HG03565 (cell line): Measurements from ENCODE around the gene CASKIN2.

ENCODE experiments used
- ATAC-seq: cut with Tn5 transposase; IDR thresholded peaks from one replicate; pipeline ENCODE4 v1.9.1; 2021; ENCODE audit warnings: mild to moderate bottlenecking, moderate library complexity; ENCODE audit not compliant: unreplicated experiment

Gene CASKIN2

DNA sequence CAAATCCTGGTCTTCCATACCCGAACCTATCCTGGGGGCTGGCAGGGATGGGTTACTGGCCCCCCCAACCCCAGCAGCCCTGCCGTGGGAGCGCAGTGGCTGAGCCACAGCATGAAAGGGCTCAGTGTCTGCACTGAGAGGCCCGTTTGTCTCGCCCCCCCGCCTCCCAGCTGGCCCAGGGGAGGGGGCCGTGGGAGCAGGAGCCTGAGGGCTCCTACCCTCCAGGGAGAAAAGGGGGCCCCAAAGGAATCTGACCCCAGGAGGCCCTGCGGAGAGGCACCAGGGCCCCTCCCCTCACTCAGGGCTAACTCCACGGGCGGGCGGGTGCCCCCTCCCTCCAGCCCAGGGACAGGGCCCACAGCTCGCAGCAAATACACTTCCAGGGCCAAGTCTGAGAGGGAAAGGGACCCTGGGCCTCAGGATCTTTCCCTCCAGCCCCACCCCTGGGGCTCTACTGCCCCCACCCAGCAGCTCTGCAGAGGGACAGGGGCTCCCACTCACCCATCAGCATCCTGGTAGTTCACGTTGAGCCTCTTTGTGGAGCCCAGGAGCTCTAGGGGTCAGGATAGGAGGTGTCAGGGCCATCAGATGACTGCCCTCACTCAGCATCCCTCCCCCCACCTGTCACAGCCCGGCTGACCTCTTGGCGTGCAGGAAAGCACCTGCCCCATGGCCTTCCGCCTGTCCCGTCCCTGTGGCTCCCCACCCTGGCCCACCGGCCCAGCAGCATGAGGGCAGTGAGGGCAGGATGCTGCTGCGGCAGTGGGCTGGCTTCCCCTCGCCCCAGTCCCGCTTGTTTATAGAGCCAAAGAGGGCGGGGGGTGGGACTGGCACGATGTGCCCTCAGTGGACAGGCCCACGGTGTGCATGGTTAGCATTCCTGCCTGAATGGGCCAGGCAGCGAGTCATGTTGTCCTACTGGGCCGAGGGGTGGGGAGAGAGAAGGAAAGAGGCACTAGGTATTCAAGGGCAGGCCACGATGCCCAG is 7.3 kb downstream of the CASKIN2 start:
- ATAC-seq: no peak

DNA sequence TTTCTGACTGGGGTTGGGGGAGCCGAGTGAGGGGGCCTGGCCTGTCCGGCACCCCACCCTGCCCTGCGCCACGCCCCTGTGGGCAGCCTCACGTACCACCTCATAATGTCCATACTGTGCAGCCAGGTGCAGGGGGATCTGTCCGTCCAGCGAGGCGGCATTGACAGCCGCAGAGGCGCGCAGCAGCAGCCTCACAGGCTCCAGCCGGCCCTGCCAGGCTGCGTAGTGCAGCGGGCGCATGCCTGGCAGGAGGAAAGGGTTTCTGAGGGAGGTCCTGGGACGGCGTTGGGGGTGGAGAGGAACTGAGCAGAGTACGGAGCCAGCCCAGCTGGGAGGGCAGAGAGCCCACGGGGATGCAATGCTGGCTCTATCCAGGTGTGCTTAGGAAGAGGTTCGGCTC is 8.4 kb downstream of the CASKIN2 start:
- ATAC-seq: no peak

DNA sequence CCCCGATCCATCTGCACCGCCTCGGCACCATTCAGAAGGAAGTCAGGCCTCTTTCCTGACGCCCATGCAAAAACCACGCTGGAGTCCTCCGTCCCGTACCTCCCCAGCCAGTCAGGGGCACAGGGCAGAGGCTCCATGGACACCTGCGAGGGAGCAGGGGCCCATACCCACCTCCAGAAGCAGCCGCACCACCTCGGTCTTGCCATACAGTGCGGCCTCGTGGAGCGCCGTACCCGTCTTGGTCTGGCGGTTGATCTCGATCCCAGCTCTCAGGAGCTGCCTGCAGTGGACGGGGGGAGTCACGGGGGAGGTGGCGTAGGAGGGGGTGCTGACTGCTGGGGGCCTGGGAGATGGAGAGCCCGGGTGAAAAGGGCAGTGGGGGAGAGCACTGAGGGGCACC is 9.2 kb downstream of the CASKIN2 start:
- ATAC-seq: no peak

DNA sequence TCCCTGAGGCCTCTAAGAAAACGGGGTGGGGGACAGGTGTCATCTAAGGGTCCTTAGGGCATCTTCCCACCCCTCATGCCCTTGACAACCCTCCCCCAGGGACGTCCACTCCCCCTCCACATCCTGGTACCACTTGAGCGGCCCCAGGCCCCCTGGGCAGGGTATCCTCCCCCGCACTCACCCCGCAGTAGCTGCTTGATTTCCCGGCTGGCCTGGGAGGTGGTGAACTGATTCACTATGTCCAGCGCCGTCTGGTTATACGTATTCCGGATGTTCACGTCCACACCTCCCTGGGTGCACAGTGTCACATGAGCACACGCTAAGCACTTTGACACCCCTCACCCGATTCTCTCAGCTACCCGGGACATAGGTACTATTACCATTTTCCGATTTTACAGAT is 9.7 kb downstream of the CASKIN2 start:
- no peak for ATAC-seq

DNA sequence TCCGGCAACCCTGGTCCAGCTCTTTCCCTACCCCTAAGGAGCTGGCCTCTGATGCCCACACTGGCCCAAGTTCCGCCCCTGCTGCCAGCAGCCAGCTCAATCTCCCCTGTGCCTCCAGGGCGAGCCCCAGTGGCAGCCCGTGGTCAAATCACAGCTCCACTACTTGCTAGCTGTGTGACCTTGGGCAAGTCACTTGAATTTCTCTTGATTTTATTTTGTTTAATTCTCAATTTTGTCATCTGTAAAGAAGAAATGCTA is 10.3 kb downstream of the CASKIN2 start:
- no peak for ATAC-seq

DNA sequence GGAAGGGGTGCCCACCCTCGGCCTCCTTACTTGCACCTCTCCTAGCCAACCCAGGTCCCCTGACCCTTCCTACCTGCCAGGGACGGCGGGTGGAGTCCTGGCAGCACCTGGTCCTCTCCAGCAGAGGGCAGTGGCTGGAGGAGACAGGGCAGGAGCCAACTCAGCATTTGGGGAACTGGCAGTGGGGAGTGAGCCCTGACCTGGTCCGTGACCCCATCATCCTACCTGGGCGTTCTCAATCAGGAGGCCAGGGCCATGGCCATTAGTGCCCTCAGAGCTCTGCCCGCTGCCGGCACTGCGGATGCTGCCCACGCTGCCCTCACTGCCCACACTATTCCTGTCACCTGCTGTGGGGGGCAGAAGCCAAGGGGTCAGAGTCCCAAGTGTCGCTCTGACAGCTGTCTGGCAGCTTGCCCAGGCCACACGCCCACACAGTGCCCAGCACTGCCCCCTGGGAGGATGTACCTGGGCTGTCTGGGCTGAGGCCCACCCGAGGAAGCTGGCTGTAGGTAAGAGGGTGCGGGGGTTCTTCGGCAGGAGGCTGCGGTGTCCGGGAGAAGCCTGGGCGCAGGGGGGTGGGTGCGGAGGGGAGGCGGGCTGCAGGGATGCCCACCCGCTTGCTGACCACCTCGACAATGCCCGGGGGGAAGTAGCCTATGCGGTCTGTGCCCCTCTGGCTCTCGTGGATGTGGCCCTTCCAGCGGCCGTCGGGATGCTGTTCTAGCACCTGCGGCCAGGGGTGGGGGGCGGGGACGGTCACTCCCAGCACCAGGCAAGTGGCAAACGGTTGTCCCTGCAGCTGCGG is 10.8 kb downstream of the CASKIN2 start:
- ATAC-seq: no peak

DNA sequence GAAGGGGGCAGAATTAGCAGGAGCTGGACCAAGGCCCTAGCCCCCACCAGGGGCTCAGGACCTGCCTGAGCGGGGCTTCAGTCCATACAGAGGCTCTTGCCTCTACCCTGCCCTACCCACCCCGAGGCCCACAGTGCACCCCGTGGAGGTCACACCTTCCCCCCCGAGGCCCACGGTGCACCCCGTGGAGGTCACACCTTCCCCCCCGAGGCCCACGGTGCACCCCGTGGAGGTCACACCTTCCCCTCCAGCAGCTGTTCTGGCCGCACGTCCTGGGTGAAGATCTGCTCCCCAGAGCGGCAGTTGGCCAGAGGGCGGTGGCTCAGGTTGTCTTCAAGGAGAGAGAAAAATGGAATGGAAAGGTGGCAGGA is 11.4 kb downstream of the CASKIN2 start:
- ATAC-seq: no peak

DNA sequence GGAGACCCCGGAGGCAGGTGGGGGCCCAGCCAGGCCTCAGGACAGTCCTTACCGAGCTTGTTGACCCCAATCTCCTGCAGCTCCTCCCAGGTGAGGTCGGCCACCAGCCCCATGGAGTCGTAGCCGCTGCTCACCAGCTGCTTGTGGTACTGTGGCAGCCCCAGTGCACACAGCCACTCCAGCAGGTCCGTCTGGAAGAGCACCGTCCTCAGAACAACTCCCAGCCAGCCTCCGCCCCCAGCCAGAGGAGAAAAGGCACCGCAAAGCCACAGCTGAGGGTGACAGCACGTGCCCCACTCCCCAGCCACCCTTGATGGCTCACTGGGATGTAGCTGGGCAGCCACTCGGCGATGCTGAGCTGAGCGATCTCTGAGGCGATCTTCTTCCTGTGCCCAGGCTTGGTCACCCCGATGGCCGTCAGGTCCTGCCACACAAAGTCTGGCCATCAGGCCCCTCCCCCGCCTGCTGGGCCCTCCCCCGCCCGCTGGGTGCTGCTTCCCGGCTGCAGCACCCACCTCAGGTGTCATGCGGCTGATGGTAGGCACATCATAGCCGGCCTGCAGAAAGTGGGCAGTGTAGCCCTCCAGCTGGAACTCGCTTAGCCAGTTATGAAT is 11.9 kb downstream of the CASKIN2 start:
- no peak for ATAC-seq

DNA sequence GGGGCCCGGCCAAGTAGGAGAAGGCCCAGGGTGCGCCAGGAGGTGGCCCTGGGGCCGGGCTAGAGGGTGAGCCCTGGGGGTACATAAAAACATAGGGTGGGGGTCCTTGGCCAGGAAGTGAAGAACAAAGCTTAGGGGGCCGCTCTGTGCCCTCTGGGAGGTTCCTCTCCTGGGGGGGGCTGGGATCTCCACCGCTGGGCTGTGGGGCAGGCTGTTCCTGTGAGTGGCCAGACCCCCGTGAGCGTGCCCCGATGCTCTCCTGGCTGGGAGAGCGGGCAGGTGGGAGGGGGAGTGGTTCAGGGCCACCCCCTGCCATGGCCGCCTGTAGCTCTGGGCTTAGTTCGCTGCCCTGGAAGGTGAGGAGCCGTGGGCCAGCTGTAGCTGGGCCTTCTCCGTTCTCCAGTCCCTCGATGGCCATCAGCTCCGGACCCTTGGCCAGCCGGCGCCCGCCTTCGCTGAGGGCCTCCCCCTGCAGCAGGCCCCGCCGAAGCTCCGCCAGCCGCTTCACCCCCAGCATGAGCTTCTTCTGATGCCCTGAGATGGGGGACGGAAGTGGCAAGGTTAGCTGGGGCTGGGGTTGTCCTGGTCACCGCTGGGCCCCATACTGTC is 12.5 kb downstream of the CASKIN2 start:
- ATAC-seq: no peak

DNA sequence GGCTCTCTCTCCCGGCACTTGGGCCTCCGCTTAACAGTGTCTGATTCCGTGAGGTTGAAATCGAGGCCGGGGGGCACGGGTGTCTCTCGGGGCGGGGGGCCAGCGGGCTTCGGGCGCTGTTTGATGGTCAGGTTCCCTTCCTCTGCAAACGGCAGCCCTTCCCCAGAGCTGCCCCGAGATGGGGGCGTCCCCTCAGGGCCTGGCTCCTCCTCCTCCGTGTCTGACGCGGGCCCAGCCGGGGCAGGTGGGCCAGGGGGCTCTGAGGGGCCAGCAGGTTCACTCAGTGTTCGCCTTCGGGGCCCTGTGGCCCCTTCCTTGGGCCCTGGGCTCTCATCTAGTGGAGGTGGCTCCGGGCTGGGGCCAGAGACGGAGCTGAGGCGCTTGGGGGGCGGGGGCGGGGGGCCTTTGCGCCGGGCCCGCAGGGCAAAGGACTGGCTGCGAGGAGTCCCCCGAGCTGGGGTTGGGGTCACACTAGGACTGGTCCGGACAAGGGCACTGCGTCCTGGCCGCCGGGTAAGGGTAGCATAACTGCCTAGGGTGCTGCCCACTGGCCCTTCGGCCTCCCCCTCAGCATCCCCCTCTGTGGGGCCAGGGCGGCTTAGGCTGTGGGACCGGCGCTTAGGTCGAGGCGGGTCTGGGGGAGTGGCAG is 13.1 kb downstream of the CASKIN2 start:
- no peak for ATAC-seq

DNA sequence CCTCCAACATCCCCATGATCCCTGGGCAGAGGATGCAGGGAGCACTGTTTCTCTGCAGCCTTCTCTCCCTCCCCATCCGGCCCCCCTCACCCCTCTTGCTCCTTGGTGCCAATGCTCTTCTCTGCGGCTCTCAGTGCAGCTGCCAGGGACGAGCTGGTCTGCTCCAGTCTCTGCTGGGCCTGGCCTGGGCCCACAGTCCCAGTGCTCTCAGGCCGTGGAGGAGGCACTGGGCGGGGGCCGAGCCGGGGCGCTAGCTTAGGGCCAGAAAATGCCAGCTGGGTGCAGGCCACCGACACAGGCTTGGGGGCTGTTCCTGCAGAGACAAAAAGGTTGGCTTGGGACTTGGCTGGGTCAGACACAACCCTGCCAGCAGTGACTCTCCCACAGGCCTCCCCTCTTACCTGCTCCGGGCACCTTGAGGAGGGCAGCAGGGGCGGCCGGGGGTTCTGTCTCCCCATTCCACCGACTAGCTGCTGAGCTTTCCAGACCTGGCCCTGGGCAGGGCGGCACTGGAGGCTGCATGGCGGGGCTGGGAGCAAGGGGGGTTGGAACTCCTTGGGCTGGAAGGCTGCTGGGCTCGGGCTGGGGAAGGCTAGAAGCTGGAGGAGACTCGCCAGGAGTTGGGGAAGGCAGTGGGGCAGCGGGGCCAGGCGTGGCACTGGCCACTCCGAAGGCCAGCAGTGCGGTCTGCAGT is 13.8 kb downstream of the CASKIN2 start:
- no peak for ATAC-seq

DNA sequence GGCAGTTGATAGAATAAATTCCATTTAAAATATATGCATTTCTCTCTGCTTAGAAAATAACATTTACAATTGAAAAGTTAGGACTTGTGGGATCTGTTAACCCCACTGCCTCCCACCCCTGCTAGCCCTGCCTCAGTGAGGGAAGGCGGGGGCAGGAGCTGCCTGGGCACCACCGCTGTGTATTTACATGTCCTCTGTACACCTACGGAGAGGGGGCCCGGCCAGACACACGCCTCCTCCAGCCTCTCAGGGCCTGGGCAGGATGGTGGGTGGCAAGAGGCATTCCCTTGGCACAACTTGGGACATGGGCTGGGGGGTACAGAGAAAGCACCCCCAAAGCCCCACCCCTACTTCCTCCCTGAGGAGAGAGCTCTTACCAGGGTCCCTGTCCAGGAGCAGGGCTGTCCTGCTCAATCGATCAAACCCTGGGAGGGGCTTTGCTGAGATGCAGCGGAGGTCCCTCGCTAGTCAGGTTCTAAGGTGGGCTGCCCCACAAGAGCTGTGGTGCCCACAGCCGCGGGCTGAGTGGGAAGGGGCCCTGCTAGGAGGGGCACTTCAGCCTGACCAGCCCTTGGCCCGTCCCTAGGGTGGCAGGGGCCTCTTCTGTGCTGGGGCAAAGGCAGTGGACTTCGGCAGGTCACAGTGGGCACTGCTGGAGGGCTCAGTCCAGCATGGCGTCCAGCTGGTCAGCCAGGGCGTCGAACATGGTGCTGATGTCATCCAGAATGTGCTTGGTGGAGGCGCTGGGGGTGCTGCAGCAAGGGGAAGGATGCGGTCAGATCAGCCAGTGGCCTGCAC is 14.7 kb downstream of the CASKIN2 start:
- ATAC-seq: no peak

DNA sequence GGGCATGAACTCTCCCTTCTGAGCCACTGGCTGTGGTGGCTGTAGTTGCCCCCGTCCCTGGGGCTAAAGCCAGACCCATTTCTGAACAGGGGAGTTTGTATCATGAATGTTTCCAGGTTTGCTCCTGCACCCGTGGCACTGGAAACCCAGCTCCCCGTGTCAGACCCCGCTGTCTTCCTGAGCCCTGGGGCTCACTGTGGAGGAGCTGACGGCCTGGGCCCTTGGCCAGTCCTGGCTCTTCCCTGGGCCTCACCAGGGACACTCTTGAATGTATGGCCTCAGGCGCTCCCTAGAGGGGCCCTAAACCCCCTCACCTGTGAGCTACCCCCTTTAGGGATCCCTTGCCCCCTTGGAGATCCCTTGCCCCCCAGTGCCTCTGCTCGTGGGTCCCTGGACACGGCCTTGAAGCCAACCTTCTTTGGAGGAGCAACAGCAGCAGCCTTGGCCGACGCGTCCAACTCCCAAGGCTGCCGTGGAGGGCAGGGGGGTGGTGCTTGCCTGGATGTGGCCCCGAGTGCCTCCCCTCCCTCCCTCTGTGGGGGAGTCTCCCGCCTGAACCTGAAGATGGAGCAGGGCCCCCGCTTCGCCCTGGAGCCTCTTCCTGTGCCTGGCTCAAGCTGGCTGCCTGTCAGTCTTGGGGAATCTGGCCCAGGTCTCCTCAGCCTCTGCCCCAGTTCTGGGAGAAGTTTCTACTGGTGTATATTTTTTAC is 15.9 kb downstream of the CASKIN2 start:
- no peak for ATAC-seq

DNA sequence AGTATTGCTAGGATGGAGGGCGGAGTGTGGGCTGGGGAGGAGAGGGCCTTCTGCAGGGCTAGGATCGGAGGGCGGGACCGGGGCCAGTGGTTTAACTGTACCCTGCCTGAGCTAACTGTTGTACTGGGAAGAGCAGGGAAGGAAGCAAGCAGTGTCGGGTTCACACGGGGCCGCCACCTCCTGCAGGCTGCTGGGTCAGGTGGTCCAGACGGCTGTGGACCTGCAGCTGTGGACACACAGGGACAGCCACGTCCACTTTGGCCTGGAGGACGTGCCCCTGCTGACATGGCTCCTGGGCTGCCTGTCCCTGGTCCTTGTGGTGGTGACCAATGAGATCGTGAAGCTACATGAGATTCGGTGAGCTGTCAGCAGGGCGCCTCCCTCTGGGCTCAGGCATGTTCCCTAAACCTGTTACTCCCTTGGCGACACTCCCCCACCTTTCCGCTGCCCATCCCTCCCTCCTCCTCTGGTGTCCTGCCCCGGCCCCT is 16.6 kb downstream of the CASKIN2 start:
- no peak for ATAC-seq

DNA sequence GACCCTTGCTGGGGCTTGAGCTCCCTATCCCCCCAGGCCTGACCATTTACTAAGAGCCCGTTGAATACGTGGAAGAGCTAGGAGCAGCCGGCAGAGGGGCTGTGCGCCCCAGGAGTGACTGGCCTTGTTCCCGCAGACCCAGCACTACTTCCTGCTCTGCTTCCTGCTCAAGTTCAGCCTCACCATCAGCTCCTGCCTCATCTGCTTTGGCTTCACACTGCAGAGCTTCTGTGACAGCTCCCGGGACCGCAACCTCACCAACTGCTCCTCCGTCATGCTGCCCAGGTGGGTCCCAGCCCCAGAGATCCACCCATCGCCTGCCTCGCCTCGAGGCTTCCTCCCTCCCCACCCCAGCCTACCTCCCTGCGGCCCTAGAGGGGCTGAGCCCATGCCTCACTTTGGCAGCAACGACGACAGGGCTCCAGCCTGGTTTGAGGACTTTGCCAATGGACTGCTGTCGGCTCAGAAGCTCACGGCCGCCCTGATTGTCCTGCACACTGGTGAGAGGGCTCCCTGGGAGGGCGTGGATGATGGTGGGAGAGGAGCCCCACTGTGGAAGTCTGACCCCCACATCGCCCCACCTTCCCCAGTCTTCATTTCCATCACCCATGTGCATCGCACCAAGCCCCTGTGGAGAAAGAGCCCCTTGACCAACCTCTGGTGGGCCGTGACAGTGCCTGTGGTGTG is 17.2 kb downstream of the CASKIN2 start:
- ATAC-seq: no peak

DNA sequence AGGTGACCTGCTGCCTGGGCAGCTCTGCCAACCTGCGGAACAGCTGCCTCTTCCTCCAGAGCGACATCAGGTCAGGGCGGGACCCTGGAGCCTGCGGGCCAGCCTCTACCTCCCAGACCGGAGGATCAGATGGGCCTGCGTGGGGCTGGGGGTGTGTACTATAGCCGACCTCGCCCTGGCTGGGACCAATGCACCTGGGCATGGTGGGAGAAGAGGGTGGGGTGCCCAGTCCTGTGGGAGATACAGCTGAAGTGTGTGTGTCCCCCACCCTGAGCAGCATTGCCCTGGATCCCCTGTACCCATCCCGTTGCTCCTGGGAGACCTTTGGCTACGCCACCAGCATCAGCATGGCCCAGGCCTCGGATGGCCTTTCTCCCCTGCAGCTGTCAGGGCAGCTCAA is 19.3 kb downstream of the CASKIN2 start:
- no peak for ATAC-seq

DNA sequence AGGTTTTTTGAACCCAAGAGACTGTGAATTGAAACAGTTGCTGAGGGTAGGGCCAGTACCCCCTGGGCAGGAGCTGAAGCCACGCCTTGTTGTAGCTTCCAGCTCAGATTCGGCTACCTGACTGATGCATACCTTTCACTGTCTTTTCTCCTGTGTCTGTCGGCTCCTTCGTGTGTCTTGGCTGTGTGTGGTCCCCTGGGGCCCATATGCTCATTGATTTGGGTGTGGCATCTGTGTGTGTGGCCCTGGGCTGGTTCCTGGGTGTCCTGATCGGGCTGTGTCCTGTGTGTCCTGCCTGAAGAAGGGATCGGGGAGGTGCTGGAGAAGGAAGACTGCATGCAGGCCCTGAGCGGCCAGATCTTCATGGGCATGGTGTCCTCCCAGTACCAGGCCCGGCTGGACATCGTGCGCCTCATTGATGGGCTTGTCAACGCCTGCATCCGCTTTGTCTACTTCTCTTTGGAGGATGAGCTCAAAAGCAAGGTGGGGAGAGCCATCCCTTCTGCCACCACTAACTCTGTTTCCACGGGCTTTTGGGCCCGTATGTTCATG is 20.9 kb downstream of the CASKIN2 start:
- no peak for ATAC-seq
